Activated T-helper 17 cell treated with anti-CD3 and anti-CD28 coated beads, Interleukin-2, amount 50 U/mL, for 72 hours (primary cell): ENCODE results near the gene PTPRN2. TPM values are rescaled to one million over a fixed set of nuclear protein-coding genes. Genes with fewer than 3 reads are reported as not detected.

ENCODE experiments used
- ATAC-seq: fragments of 150-1000 bp; cut with Tn5 transposase; replicated peaks from 2 replicates; pipeline ENCODE4 v1.10.0; 2021; ENCODE audit warnings: mild to moderate bottlenecking, moderate library complexity
- H3K27ac Mint-ChIP-seq: one replicate; pipeline ENCODE4 v1.8.0; 2022; ENCODE audit warnings: mixed read lengths
- H3K27me3 Mint-ChIP-seq: one replicate; pipeline ENCODE4 v1.8.0; 2022; ENCODE audit warnings: mixed read lengths
- H3K36me3 Mint-ChIP-seq: one replicate; pipeline ENCODE4 v1.8.0; 2022; ENCODE audit warnings: low read depth, mild to moderate bottlenecking, mixed read lengths
- H3K4me1 Mint-ChIP-seq: one replicate; pipeline ENCODE4 v1.8.0; 2022; ENCODE audit warnings: mixed read lengths
- H3K4me3 Mint-ChIP-seq: one replicate; pipeline ENCODE4 v1.8.0; 2022; ENCODE audit warnings: mild to moderate bottlenecking, mixed read lengths
- H3K9me3 Mint-ChIP-seq: one replicate; pipeline ENCODE4 v1.8.0; 2022; ENCODE audit warnings: mixed read lengths
- total RNA-seq, 2 donors: library from RNA; stranded (reverse); gene quantifications; one replicate each; pipeline ENCODE4 v1.2.3, GENCODE V29; 2022

Gene PTPRN2
- total RNA-seq, 2 donors from 2014 or later, result 0.48 to 1.4 TPM

GRCh38 chr7:158252837-158253669 is 334.6 kb downstream of the PTPRN2 start:
- Mint-ChIP-seq H3K4me1 (no peaks in the 10 kb centered on the region), H3K9me3 (no peaks in the 10 kb centered on the region), H3K27me3 (no peaks in the 10 kb centered on the region), H3K4me3 (no peak overlapping the region), H3K27ac (no peak overlapping the region), H3K36me3 (no peaks in the 10 kb centered on the region)
- ATAC-seq, result no peak

GRCh38 chr7:158252081-158252836 is 335.4 kb downstream of the PTPRN2 start:
- H3K27me3 Mint-ChIP-seq, result no peaks in the 10 kb centered on the region
- no peaks in the 10 kb centered on the region for H3K4me1 Mint-ChIP-seq
- no peaks in the 10 kb centered on the region for H3K9me3 Mint-ChIP-seq
- H3K36me3 Mint-ChIP-seq, result no peaks in the 10 kb centered on the region
- H3K27ac Mint-ChIP-seq, result no peak overlapping the region
- no peak overlapping the region for H3K4me3 Mint-ChIP-seq
- no peak for ATAC-seq

- Mint-ChIP-seq H3K36me3 (no peaks in the 10 kb centered on the region), H3K4me3 (no peak overlapping the region), H3K4me1 (no peaks in the 10 kb centered on the region), H3K9me3 (no peaks in the 10 kb centered on the region), H3K27ac (no peak overlapping the region), H3K27me3 (no peaks in the 10 kb centered on the region)
- no peak for ATAC-seq
Observed at GRCh38 chr7:158251061-158251965, 336.3 kb downstream of the PTPRN2 start.

- H3K27ac Mint-ChIP-seq, result no peak overlapping the region
- no peak overlapping the region for H3K4me3 Mint-ChIP-seq
- H3K27me3 Mint-ChIP-seq, result no peaks in the 10 kb centered on the region
- no peaks in the 10 kb centered on the region for H3K9me3 Mint-ChIP-seq
- H3K4me1 Mint-ChIP-seq, result no peaks in the 10 kb centered on the region
- ATAC-seq, result no peak
- H3K36me3 Mint-ChIP-seq, result no peaks in the 10 kb centered on the region
Observed at GRCh38 chr7:158249692-158250091, 337.9 kb downstream of the PTPRN2 start.

GRCh38 chr7:158248816-158249215 is 338.8 kb downstream of the PTPRN2 start:
- Mint-ChIP-seq H3K9me3 (no peaks in the 10 kb centered on the region), H3K4me1 (no peaks in the 10 kb centered on the region), H3K27ac (no peak overlapping the region), H3K27me3 (no peaks in the 10 kb centered on the region), H3K4me3 (no peak overlapping the region), H3K36me3 (no peaks in the 10 kb centered on the region)
- no peak for ATAC-seq

- Mint-ChIP-seq H3K4me3 (no peak overlapping the region), H3K36me3 (no peaks in the 10 kb centered on the region), H3K27me3 (no peaks in the 10 kb centered on the region), H3K27ac (no peak overlapping the region), H3K9me3 (no peaks in the 10 kb centered on the region), H3K4me1 (no peaks in the 10 kb centered on the region)
- ATAC-seq, result no peak
Observed at GRCh38 chr7:158247758-158248487, 339.7 kb downstream of the PTPRN2 start.

GRCh38 chr7:158246960-158247673 is 340.5 kb downstream of the PTPRN2 start:
- H3K4me3 Mint-ChIP-seq, result no peak overlapping the region
- no peak overlapping the region for H3K27ac Mint-ChIP-seq
- H3K27me3 Mint-ChIP-seq, result no peaks in the 10 kb centered on the region
- no peak for ATAC-seq
- H3K9me3 Mint-ChIP-seq, result no peaks in the 10 kb centered on the region
- no peaks in the 10 kb centered on the region for H3K4me1 Mint-ChIP-seq
- no peaks in the 10 kb centered on the region for H3K36me3 Mint-ChIP-seq

- H3K4me1 Mint-ChIP-seq, result no peaks in the 10 kb centered on the region
- H3K27me3 Mint-ChIP-seq, result peaks cover 2% of the 10 kb centered on the region
- ATAC-seq, result no peak
- no peaks in the 10 kb centered on the region for H3K36me3 Mint-ChIP-seq
- H3K4me3 Mint-ChIP-seq, result no peak overlapping the region
- H3K27ac Mint-ChIP-seq, result no peak overlapping the region
- H3K9me3 Mint-ChIP-seq, result no peaks in the 10 kb centered on the region
Observed at GRCh38 chr7:158246272-158246959, 341.2 kb downstream of the PTPRN2 start.

GRCh38 chr7:158245724-158246041 is 341.9 kb downstream of the PTPRN2 start:
- H3K36me3 Mint-ChIP-seq, result no peaks in the 10 kb centered on the region
- peaks cover 2% of the 10 kb centered on the region for H3K27me3 Mint-ChIP-seq
- no peaks in the 10 kb centered on the region for H3K9me3 Mint-ChIP-seq
- no peak overlapping the region for H3K27ac Mint-ChIP-seq
- no peaks in the 10 kb centered on the region for H3K4me1 Mint-ChIP-seq
- ATAC-seq, result no peak
- H3K4me3 Mint-ChIP-seq, result no peak overlapping the region

- Mint-ChIP-seq H3K27ac (no peak overlapping the region), H3K4me3 (no peak overlapping the region), H3K4me1 (no peaks in the 10 kb centered on the region), H3K36me3 (no peaks in the 10 kb centered on the region), H3K27me3 (peaks cover 2% of the 10 kb centered on the region), H3K9me3 (no peaks in the 10 kb centered on the region)
- ATAC-seq, result no peak
Observed at GRCh38 chr7:158244873-158245723, 342.5 kb downstream of the PTPRN2 start.

GRCh38 chr7:158244430-158244829 is 343.2 kb downstream of the PTPRN2 start:
- Mint-ChIP-seq H3K4me1 (no peaks in the 10 kb centered on the region), H3K27ac (no peak overlapping the region), H3K4me3 (no peak overlapping the region), H3K9me3 (no peaks in the 10 kb centered on the region), H3K36me3 (no peaks in the 10 kb centered on the region), H3K27me3 (peaks cover 7% of the 10 kb centered on the region)
- ATAC-seq, result no peak

GRCh38 chr7:158241919-158242318 is 345.7 kb downstream of the PTPRN2 start:
- H3K27me3 Mint-ChIP-seq, result peaks cover 7% of the 10 kb centered on the region
- no peak overlapping the region for H3K27ac Mint-ChIP-seq
- H3K4me3 Mint-ChIP-seq, result no peak overlapping the region
- no peak for ATAC-seq
- no peaks in the 10 kb centered on the region for H3K4me1 Mint-ChIP-seq
- no peaks in the 10 kb centered on the region for H3K9me3 Mint-ChIP-seq
- no peaks in the 10 kb centered on the region for H3K36me3 Mint-ChIP-seq
